ENCODE data around the gene TLE7. TPM values are rescaled to one million over a fixed set of nuclear protein-coding genes. Genes with fewer than 3 reads are reported as not detected.

Gene TLE7
- total RNA-seq, 1 experiment from 2014 or later, result not detected

DNA sequence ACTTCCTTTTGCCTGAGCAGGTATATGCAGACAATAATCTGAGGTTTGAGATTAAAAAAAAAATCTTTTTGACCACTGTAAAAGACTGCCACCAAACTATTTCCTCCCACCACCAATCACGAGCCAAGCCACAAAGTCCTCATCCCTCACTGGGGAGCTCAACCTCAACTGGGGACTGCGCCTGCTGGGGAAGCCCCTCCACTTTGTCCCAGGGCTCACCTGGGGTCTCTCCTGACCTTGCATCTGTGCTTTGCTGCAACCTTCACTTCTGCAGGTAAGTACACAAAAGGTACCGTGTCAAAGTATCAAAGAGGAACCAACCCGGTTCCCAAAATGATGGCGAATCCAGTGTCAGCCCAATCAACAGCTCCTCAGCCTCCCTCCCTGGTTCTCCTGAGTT is 35.5 kb downstream of the TLE7 start:
- no peak overlapping the region for H3K27ac Mint-ChIP-seq
- H2AK5ac ChIP-seq (ENCODE audit: insufficient read length, low read length), result no peak overlapping the region
- peaks cover 17% of the 10 kb centered on the region for H3K27me3 Mint-ChIP-seq (ENCODE audit: low read depth)
- H3K4me1 ChIP-seq (ENCODE audit: insufficient read depth, low read length), result no peaks in the 10 kb centered on the region
- no peak overlapping the region for H2BK20ac ChIP-seq (ENCODE audit: low read depth, low read length, poor library complexity, severe bottlenecking)
- peaks cover 9 to 11% of the 10 kb centered on the region in 2 experiments for H3K4me1 Mint-ChIP-seq
- no peak overlapping the region for H2BK5ac ChIP-seq (ENCODE audit: insufficient read length, low read length)
- no peak for DNase-seq
- no peaks in the 10 kb centered on the region for H3K23me2 ChIP-seq (ENCODE audit: insufficient read length, low read depth, low read length, poor library complexity, severe bottlenecking)
- H3T11ph ChIP-seq (ENCODE audit: low read length), result no peak overlapping the region
- no peaks in the 10 kb centered on the region for H4K20me1 ChIP-seq (ENCODE audit: control insufficient read depth, insufficient read depth, insufficient read length)
- no peak overlapping the region for H3K4ac ChIP-seq (ENCODE audit: low read depth, low read length)
- no peak overlapping the region for H3K14ac ChIP-seq (ENCODE audit: insufficient read depth, low read length)
- H3K4me3 Mint-ChIP-seq, result no peak overlapping the region
- no peaks in the 10 kb centered on the region for H3K9me3 ChIP-seq (ENCODE audit: control insufficient read depth, low read depth, low read length)
- H3K9ac ChIP-seq (ENCODE audit: extremely low read depth, insufficient read length, low read length), result no peak overlapping the region
- no peaks in the 10 kb centered on the region for H3K27me3 ChIP-seq (ENCODE audit: insufficient read depth, low read length)
- no peak overlapping the region for H4K8ac ChIP-seq (replicated peaks; ENCODE audit: insufficient read length, low read depth, low read length)
- H2AFZ ChIP-seq (ENCODE audit: low read length), result no peak overlapping the region
- no peak overlapping the region for H4K5ac ChIP-seq (ENCODE audit: insufficient read length, low read depth, low read length)
- H3K79me1 ChIP-seq (ENCODE audit: insufficient read depth, low read depth, low read length, poor library complexity, severe bottlenecking), result no peaks in the 10 kb centered on the region
- no peaks in the 10 kb centered on the region for H3K79me2 ChIP-seq (ENCODE audit: insufficient read depth, low read length)
- no peak overlapping the region for H3K56ac ChIP-seq (ENCODE audit: insufficient read length, low read depth, low read length)
- H4K91ac ChIP-seq (ENCODE audit: insufficient read length, low read depth, low read length), result no peak overlapping the region
- TF ChIP-seq, protein P1, sequence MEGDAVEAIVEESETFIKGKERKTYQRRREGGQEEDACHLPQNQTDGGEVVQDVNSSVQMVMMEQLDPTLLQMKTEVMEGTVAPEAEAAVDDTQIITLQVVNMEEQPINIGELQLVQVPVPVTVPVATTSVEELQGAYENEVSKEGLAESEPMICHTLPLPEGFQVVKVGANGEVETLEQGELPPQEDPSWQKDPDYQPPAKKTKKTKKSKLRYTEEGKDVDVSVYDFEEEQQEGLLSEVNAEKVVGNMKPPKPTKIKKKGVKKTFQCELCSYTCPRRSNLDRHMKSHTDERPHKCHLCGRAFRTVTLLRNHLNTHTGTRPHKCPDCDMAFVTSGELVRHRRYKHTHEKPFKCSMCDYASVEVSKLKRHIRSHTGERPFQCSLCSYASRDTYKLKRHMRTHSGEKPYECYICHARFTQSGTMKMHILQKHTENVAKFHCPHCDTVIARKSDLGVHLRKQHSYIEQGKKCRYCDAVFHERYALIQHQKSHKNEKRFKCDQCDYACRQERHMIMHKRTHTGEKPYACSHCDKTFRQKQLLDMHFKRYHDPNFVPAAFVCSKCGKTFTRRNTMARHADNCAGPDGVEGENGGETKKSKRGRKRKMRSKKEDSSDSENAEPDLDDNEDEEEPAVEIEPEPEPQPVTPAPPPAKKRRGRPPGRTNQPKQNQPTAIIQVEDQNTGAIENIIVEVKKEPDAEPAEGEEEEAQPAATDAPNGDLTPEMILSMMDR (conservative IDR thresholded peaks at IDR 0.05), result no peak
- H2BK15ac ChIP-seq (ENCODE audit: low read depth, low read length), result no peak overlapping the region
- no CpG with 5 or more reads among the region's 5 CpGs for WGBS (ENCODE audit: extremely low coverage, insufficient read length, low lambda C conversion rate)
- no peak overlapping the region for H3K18ac ChIP-seq (ENCODE audit: insufficient read length, low read depth, low read length)
- H3K27ac ChIP-seq (ENCODE audit: insufficient read length, low read depth, low read length), result no peak overlapping the region
- peaks cover 0 to 5% (median 3%) of the 10 kb centered on the region in 3 experiments; a peak in 3 of 7 replicates for H3K36me3 Mint-ChIP-seq (ENCODE audit: insufficient read depth in 1 of 3, low read depth in 3 of 3)
- H3K23ac ChIP-seq (ENCODE audit: insufficient read length, low read depth, low read length), result no peak overlapping the region
- H3K9me3 Mint-ChIP-seq, result peaks cover 12 to 15% of the 10 kb centered on the region in 2 experiments; a peak in 4 of 5 replicates
- H3K4me2 ChIP-seq (ENCODE audit: insufficient read depth, insufficient read length, low read length), result no peak overlapping the region
- no peak overlapping the region for H2BK12ac ChIP-seq (ENCODE audit: insufficient read length, low read depth, low read length)
- no peak overlapping the region for H2BK120ac ChIP-seq (ENCODE audit: low read depth, low read length, poor library complexity, severe bottlenecking)
